Measurements from ENCODE around the gene PSTPIP1. TPM values are rescaled to one million over a fixed set of nuclear protein-coding genes. Genes with fewer than 3 reads are reported as not detected.

The PSTPIP1 gene
- total and polyA plus RNA-seq, 7 donors: 2.1 to 14.3 (median 7.4) TPM

DNA sequence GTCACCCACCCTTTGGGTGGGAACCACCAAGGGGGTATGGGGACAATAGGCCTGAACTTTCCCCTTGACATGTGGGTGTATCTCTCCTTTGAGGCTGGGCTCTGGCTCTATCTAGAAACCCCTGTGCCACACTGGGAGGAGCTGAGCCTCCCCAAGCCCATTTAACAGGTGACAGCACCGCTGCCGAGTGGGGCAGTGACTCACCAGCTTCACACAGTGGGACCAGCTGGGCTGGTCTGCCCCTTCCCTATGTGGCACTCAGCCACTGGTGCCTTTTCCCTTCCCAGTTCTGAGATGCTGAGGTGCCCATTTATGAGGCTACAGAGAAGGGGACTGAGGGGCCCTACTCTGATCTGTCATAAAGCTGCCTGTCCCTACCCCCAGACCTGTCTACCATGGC is 5.1 kb downstream of the PSTPIP1 start:
- no peak overlapping the region for H3K27ac ChIP-seq
- no peak overlapping the region for H3K4me3 ChIP-seq
- H3K9me3 ChIP-seq: no peaks in the 10 kb centered on the region
- intact Hi-C loops (cut with DNase I): no loop called here
- H3K36me3 ChIP-seq: no peaks in the 10 kb centered on the region
- peaks cover 0 to 21% (median 7%) of the 10 kb centered on the region in 4 donors for H3K4me1 ChIP-seq
- WGBS, 2 donors: 69 to 78% methylated on average over 2 of the region's 2 CpGs
- TF ChIP-seq EP300 (IDR thresholded peaks at IDR 0.05): no peak
- no peak for TF ChIP-seq POLR2A (IDR thresholded peaks at IDR 0.05)
- DNase-seq: no peak
- no peaks in the 10 kb centered on the region for H3K27me3 ChIP-seq

DNA sequence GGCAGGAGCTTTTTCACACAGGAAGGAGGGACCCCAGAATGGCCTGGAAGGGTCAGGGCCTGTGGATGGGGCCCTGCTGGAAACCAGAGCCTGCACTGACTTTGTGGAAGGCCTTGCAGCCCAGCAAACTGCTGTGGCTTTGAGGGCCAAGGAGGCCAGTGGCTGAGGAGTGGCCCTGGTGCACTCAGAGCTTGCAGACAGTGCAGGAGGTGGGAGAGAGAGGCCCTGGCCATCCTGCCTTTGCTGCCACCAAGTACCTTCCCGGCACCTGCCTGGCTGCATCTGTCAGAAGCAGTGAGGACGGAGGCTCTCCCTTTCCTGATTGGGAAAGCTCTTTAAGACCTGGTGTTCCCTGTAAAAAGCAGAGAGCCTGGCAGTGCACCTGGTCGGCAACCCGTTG is 6.4 kb downstream of the PSTPIP1 start:
- Histone ChIP-seq H3K36me3 (no peaks in the 10 kb centered on the region), H3K4me1 (peaks cover 0 to 7% (median 3%) of the 10 kb centered on the region in 4 donors), H3K9me3 (no peaks in the 10 kb centered on the region), H3K4me3 (no peak overlapping the region), H3K27ac (no peak overlapping the region), H3K27me3 (no peaks in the 10 kb centered on the region)
- no peak for DNase-seq
- TF ChIP-seq CTCF (IDR thresholded peaks at IDR 0.05): no peak
- TF ChIP-seq POLR2AphosphoS5 (IDR thresholded peaks at IDR 0.05): no peak
- no peak for TF ChIP-seq POLR2A (IDR thresholded peaks at IDR 0.05)
- TF ChIP-seq EP300 (IDR thresholded peaks at IDR 0.05): no peak
- intact Hi-C loops (cut with DNase I): no loop called here
- WGBS, 2 donors: 79 to 81% methylated on average over 4 of the region's 4 CpGs

GRCh38 chr15:77001966-77002365 is 7.0 kb downstream of the PSTPIP1 start:
- no peak for TF ChIP-seq CTCF (IDR thresholded peaks at IDR 0.05)
- no peak for TF ChIP-seq EP300 (IDR thresholded peaks at IDR 0.05)
- TF ChIP-seq POLR2AphosphoS5 (IDR thresholded peaks at IDR 0.05): no peak
- no peak for TF ChIP-seq POLR2A (IDR thresholded peaks at IDR 0.05)
- no peak for DNase-seq
- Histone ChIP-seq H3K4me1 (peaks cover 0 to 1% (median under 1%) of the 10 kb centered on the region in 4 donors), H3K4me3 (no peak overlapping the region), H3K27me3 (no peaks in the 10 kb centered on the region), H3K36me3 (no peaks in the 10 kb centered on the region), H3K27ac (peak overlapping the region in 1 of 4 donors; percentile 50), H3K9me3 (no peaks in the 10 kb centered on the region)
- intact Hi-C loops (cut with DNase I): no loop called here
- 82 to 84% methylated on average over 4 of the region's 4 CpGs for WGBS, 2 donors

DNA sequence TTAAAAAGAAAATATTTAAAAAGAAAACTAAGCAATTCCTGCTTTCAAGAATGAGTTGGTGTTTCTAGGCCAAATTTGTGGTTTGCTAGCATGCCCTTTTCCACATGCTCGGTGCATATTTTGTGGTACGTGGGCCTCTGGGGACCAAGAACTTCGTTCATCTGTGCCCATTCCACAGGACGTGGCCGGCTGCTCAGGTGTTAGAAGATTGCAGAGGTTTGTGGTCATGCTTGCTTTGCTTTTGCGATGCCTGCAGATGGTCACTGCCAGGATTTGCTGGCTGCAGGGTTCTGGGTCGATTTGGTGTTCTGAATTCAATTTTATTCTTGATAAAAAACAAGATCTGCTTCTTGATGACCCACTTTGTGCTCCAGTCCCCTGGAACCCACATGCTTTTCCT is 7.5 kb downstream of the PSTPIP1 start:
- DNase-seq: no peak
- Histone ChIP-seq H3K27me3 (no peaks in the 10 kb centered on the region), H3K4me3 (no peak overlapping the region), H3K9me3 (no peaks in the 10 kb centered on the region), H3K36me3 (no peaks in the 10 kb centered on the region), H3K4me1 (no peaks in the 10 kb centered on the region), H3K27ac (peak overlapping the region in 3 of 4 donors; percentile 12 to 50 (median 23))
- TF ChIP-seq EP300 (IDR thresholded peaks at IDR 0.05) (no peak), POLR2A (IDR thresholded peaks at IDR 0.05) (no peak), CTCF (IDR thresholded peaks at IDR 0.05) (no peak), POLR2AphosphoS5 (IDR thresholded peaks at IDR 0.05) (no peak)
- 47 to 74% methylated on average over 7 of the region's 7 CpGs for WGBS, 2 donors
- intact Hi-C loops (cut with DNase I): no loop called here

- WGBS, 2 donors: 65 to 81% methylated on average over 16 of the region's 16 CpGs
- Histone ChIP-seq H3K4me3 (no peak overlapping the region), H3K27me3 (no peaks in the 10 kb centered on the region), H3K4me1 (no peaks in the 10 kb centered on the region), H3K36me3 (no peaks in the 10 kb centered on the region), H3K27ac (peak overlapping the region; percentile 5 to 50 (median 32)), H3K9me3 (no peaks in the 10 kb centered on the region)
- intact Hi-C loops (cut with DNase I): no loop called here
- TF ChIP-seq POLR2AphosphoS5 (IDR thresholded peaks at IDR 0.05) (peak in 2 of 4 donors; percentile 8 to 25), EP300 (IDR thresholded peaks at IDR 0.05) (no peak), POLR2A (IDR thresholded peaks at IDR 0.05) (no peak)
- DNase-seq: peak; percentile 80
Measured at GRCh38 chr15:77002954-77003912, 8.3 kb downstream of the PSTPIP1 start.

Measured in sigmoid colon (tissue), 7 donors.